GM21367 (cell line): ENCODE results near the gene SNHG17.

Experiments used
- ATAC-seq: cut with Tn5 transposase; IDR thresholded peaks from one replicate; pipeline ENCODE4 v1.9.1; 2021; ENCODE audit not compliant: unreplicated experiment

Gene SNHG17

GRCh38 chr20:38377039-38377685 is 58.0 kb downstream of the SNHG17 start:
- ATAC-seq = no peak

GRCh38 chr20:38373898-38374297 is 61.2 kb downstream of the SNHG17 start:
- no peak for ATAC-seq

- no peak for ATAC-seq
Observed at GRCh38 chr20:38373231-38373867, 61.8 kb downstream of the SNHG17 start.

- no peak for ATAC-seq
Observed at GRCh38 chr20:38372806-38373205, 62.3 kb downstream of the SNHG17 start.
